DND-41 (cell line): ENCODE measurements around the gene MFSD12.

Experiments
- ATAC-seq: fragments of 200-7000 bp; cut with Tn5 transposase; 3 replicates; pipeline ENCODE4 v1.9.1; 2021; ENCODE audit warnings: low read depth; ENCODE audit not compliant: insufficient read depth
- DNase-seq: peaks from one replicate; pipeline ENCODE4 v3.0.0-alpha.2; 2020
- H2AFZ ChIP-seq: 2 replicates; pipeline ENCODE4 v1.6.0; 2012; ENCODE audit warnings: low read depth, low read length
- H3K27ac ChIP-seq: 2 replicates; pipeline ENCODE4 v1.5.1; 2012; ENCODE audit warnings: low read length, inconsistent platforms
- H3K27me3 ChIP-seq: fragments of 200-600 bp; sonication (generic); 2 replicates; pipeline ENCODE4 v1.6.0; 2012; ENCODE audit warnings: low read length, mild to moderate bottlenecking, inconsistent platforms; ENCODE audit not compliant: insufficient read depth, poor library complexity
- H3K36me3 ChIP-seq: 2 replicates; pipeline ENCODE4 v1.5.1; 2012; ENCODE audit warnings: low read length, inconsistent platforms; ENCODE audit not compliant: insufficient read depth
- H3K4me1 ChIP-seq: 2 replicates; pipeline ENCODE4 v1.5.1; 2012; ENCODE audit warnings: mild to moderate bottlenecking, low read length; ENCODE audit not compliant: insufficient read depth
- H3K4me2 ChIP-seq: 2 replicates; pipeline ENCODE4 v1.6.0; 2012; ENCODE audit warnings: mild to moderate bottlenecking, moderate library complexity, low read length, inconsistent platforms; ENCODE audit not compliant: insufficient read depth
- H3K4me3 ChIP-seq, 2 experiments: fragments of 200-600 bp in 1 of 2; shearing (Covaris generic) in 1 of 2; 2 replicates each; pipeline ENCODE4 v1.5.1; 2012 to 2016; ENCODE audit warnings: inconsistent platforms in 2 of 2, low read length in 2 of 2, mild to moderate bottlenecking in 2 of 2, low read depth in 1 of 2, moderate library complexity in 1 of 2
- H3K79me2 ChIP-seq: 2 replicates; pipeline ENCODE4 v1.6.0; 2012; ENCODE audit warnings: low read length, inconsistent platforms; ENCODE audit not compliant: insufficient read depth
- H3K9ac ChIP-seq: 2 replicates; pipeline ENCODE4 v1.6.0; 2012; ENCODE audit warnings: low read depth, mild to moderate bottlenecking, inconsistent platforms, low read length, moderate library complexity
- H3K9me3 ChIP-seq: 2 replicates; pipeline ENCODE4 v1.5.1; 2012; ENCODE audit warnings: low read length, moderate library complexity, mild to moderate bottlenecking, inconsistent platforms; ENCODE audit not compliant: insufficient read depth, severe bottlenecking
- H4K20me1 ChIP-seq: 2 replicates; pipeline ENCODE4 v1.6.0; 2012; ENCODE audit warnings: low read length; ENCODE audit not compliant: insufficient read depth
- EZH2 ChIP-seq: IDR thresholded peaks from 3 replicates; pipeline ENCODE4 v1.6.1; 2012; ENCODE audit warnings: borderline replicate concordance, low read depth, mild to moderate bottlenecking, moderate library complexity, low read length, inconsistent platforms; ENCODE audit not compliant: severe bottlenecking
- TF ChIP-seq, protein P1 (sequence below): IDR thresholded peaks from 2 replicates; pipeline ENCODE4 v1.5.1; 2012; ENCODE audit warnings: borderline replicate concordance, low read length, moderate library complexity, mild to moderate bottlenecking; ENCODE audit not compliant: poor library complexity, severe bottlenecking; ENCODE audit errors: extremely low read depth

The MFSD12 gene

DNA sequence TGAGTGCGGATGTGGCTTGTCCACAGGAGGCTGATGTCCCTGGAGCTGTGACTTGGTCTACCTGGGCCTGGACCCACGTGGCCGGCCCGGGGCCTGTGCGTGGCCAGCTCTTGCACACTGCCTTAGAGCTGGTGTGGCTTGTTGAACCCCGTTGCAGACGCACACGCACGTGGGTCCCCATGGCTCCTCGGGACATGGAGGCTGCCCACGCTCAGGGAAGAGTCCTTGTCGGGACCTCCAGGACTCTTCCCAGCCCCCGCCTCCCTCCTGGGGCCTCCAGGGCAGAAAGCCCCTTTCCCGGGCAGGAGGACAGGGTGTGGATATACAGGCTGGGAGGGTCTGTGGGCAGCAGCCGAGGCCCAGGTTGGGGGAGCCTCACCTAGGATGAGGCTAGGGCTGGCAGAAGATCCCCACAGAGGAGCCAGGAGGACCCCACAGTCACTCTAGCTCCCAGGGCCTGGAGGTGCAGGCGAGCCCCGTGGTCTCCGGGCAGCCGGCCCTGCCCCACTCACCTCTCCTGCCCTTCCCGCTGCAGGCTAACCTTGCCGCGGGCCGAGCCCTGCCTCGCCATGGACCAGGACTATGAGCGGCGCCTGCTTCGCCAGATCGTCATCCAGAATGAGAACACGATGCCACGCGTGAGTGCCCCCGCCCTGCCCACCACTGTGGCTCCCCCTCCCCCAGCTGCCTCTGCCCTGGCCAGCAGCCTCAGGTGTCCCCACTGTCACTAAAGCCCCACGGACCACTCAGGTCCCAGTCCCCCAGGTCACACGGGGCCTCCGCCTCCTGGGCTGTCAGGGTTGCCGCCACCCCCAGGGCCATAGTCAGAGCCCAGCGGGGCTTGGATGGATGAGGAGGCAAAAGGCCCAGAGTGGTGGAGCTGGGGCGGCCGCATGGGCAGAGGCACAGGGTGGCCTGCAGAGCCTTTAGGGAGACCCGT lies 34.7 kb downstream of the MFSD12 start:
- Histone ChIP-seq H3K4me2 (no peak overlapping the region), H4K20me1 (peaks cover 76% of the 10 kb centered on the region), H3K36me3 (peaks cover 92% of the 10 kb centered on the region), H3K27me3 (no peaks in the 10 kb centered on the region), H3K9me3 (no peaks in the 10 kb centered on the region), H3K27ac (no peak overlapping the region), H3K4me3 (no peak overlapping the region), H2AFZ (no peak overlapping the region), H3K79me2 (peaks cover 62% of the 10 kb centered on the region), H3K4me1 (no peaks in the 10 kb centered on the region), H3K9ac (no peak overlapping the region)
- ATAC-seq (no peak), DNase-seq (no peak)
- TF ChIP-seq, protein P1, sequence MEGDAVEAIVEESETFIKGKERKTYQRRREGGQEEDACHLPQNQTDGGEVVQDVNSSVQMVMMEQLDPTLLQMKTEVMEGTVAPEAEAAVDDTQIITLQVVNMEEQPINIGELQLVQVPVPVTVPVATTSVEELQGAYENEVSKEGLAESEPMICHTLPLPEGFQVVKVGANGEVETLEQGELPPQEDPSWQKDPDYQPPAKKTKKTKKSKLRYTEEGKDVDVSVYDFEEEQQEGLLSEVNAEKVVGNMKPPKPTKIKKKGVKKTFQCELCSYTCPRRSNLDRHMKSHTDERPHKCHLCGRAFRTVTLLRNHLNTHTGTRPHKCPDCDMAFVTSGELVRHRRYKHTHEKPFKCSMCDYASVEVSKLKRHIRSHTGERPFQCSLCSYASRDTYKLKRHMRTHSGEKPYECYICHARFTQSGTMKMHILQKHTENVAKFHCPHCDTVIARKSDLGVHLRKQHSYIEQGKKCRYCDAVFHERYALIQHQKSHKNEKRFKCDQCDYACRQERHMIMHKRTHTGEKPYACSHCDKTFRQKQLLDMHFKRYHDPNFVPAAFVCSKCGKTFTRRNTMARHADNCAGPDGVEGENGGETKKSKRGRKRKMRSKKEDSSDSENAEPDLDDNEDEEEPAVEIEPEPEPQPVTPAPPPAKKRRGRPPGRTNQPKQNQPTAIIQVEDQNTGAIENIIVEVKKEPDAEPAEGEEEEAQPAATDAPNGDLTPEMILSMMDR, result no peak
- no peak for TF ChIP-seq EZH2

DNA sequence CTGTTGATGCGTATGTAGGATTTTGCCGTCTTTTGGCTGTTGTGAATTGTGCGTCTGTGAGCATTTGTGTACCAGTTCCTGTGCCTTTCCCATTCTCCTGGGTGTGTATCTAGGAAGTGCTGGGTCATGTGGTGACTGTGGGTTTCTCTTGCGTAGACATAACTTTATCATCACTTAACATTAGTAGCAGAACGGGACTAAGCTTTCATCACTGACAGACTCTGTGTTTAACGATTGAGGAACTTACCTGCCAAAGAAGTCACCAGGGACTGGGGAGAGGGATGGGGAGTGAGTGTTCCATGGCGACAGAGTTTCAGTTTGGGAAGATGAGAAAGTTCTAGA lies 36.3 kb downstream of the MFSD12 start:
- no peak overlapping the region for H3K27ac ChIP-seq
- no peaks in the 10 kb centered on the region for H3K9me3 ChIP-seq
- H3K79me2 ChIP-seq, result peaks cover 78% of the 10 kb centered on the region
- peaks cover 84% of the 10 kb centered on the region for H3K36me3 ChIP-seq
- H3K4me3 ChIP-seq, result no peak overlapping the region
- TF ChIP-seq, protein P1, result no peak
- TF ChIP-seq EZH2, result no peak
- DNase-seq (no peak), ATAC-seq (no peak)
- peaks cover 83% of the 10 kb centered on the region for H4K20me1 ChIP-seq
- no peaks in the 10 kb centered on the region for H3K27me3 ChIP-seq
- no peak overlapping the region for H3K9ac ChIP-seq
- H3K4me1 ChIP-seq, result no peaks in the 10 kb centered on the region
- no peak overlapping the region for H2AFZ ChIP-seq
- no peak overlapping the region for H3K4me2 ChIP-seq

DNA sequence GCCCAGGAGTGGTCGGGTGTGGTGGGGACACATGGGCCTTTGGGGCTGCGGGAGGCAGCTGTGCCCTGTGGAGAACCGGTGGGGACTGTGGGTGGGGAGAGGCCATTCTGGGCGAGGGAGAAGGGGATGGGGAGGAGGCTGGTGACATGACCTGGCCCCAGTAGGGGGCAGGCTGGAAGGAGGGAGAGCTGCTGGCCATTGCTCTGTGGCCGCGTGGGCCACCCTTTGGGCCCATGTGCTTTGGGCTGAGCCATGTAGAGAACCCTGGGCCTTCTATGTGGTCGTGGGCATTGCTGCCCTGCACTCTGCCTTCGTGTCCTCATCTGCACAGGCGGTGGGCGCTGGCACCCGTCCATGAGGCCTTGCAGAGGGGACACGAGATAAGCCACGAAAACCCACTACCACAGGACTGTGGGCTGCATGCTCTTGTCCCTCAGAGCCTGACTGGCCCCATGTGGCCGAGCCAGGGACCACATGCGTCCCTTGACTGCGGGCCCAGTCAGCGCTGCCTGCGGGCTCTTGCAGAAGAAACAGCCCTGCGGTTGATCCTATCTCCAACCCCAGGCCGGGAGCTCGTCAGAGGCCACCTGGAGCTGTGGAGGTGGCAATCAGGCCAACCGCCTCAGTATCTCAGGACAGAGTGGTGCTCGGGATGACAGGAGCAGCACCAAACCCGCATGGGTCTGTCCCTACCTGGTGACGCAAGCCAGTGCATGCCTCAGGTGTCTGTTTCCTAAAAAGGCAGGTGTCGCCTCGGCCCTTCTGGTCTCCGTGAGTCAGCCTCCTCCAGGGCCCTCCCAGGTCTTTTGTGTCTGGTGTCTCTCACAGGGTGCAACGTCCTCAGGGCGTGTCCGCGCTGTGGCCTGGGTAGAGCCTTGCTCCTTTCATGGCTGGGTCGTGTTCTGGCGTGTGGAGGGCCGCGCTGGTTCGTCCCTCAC lies 37.0 kb downstream of the MFSD12 start:
- Histone ChIP-seq H3K27ac (no peak overlapping the region), H2AFZ (no peak overlapping the region), H3K4me2 (no peak overlapping the region), H3K79me2 (peaks cover 84% of the 10 kb centered on the region), H3K36me3 (peaks cover 82% of the 10 kb centered on the region), H3K9ac (no peak overlapping the region), H3K27me3 (no peaks in the 10 kb centered on the region), H3K9me3 (no peaks in the 10 kb centered on the region), H4K20me1 (peaks cover 88% of the 10 kb centered on the region), H3K4me3 (no peak overlapping the region), H3K4me1 (no peaks in the 10 kb centered on the region)
- DNase-seq, result no peak
- TF ChIP-seq EZH2, result no peak
- TF ChIP-seq, protein P1, result no peak
- ATAC-seq, result no peak
